Large intestine (tissue), 3 donors: ENCODE results near the gene PHF2. TPM values are rescaled to one million over a fixed set of nuclear protein-coding genes. Genes with fewer than 3 reads are reported as not detected.
A peak's percentile ranks its signal among the peaks of the same experiment; 100 is the strongest.

Source experiments
- DNase-seq, 2 donors: peaks; one replicate each; pipeline versions ENCODE4 v3.0.0 to v3.0.0-alpha.2; 2013
- H3K27ac ChIP-seq: one replicate; pipeline ENCODE4 v1.5.1; 2013; ENCODE audit warnings: low read length
- H3K27me3 ChIP-seq: 2 replicates; pipeline ENCODE4 v1.6.1; 2013; ENCODE audit warnings: low read length; ENCODE audit not compliant: control insufficient read depth, insufficient read depth
- H3K36me3 ChIP-seq: 2 replicates; pipeline ENCODE4 v1.6.1; 2013; ENCODE audit warnings: low read length; ENCODE audit not compliant: control insufficient read depth, insufficient read depth
- H3K4me1 ChIP-seq: one replicate; pipeline ENCODE4 v1.6.1; 2013; ENCODE audit warnings: low read length; ENCODE audit not compliant: control insufficient read depth, insufficient read depth
- H3K4me3 ChIP-seq: one replicate; pipeline ENCODE4 v1.5.1; 2013; ENCODE audit warnings: low read length
- H3K9me3 ChIP-seq: one replicate; pipeline ENCODE4 v1.6.1; 2013; ENCODE audit warnings: mild to moderate bottlenecking, low read depth, low read length, moderate library complexity; ENCODE audit not compliant: control insufficient read depth
- WGBS: methylation state at CpG from one replicate; pipeline ENCODE4 v1.1.5; 2013; ENCODE audit warnings: low lambda C conversion rate; ENCODE audit not compliant: insufficient coverage; 5-methylcytosine and 5-hydroxymethylcytosine counted together
- polyA plus RNA-seq: library from polyadenylated mRNA; unstranded; fragments of 120-200 nt; gene quantifications from one replicate; pipeline ENCODE4 v1.2.1, GENCODE V29; 2013

PHF2 gene
- polyA plus RNA-seq, 1 donor, result 24.9 TPM

DNA sequence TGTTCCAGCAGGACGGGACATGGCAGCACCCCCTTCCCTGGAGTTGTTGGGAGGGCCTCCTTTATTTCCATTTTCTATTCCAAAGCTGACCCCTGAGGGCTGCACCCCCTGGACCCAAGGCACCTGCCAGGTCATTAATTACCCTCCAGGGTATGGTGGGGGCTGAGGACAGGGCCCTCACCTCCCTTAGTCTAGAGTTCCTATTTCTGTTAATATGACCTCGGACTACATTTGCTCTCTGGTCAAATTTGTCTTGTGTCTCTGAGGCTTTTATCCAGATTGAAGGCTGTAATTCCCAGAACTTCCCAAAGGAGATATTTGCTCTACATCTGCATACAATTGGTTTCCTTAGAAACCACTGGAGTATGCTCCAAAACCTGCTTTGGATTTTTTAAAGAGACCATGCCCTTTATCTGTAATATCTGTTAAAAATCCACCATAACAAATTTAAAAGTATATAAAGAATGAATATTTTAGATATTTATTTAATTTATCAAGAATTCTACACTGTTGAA is 16.8 kb downstream of the PHF2 start:
- H3K9me3 ChIP-seq, result no peaks in the 10 kb centered on the region
- WGBS, result no CpG with 5 or more reads among the region's 2 CpGs
- DNase-seq, result no peak
- H3K27me3 ChIP-seq, result no peaks in the 10 kb centered on the region
- H3K4me1 ChIP-seq, result peaks cover 33% of the 10 kb centered on the region
- no peaks in the 10 kb centered on the region for H3K36me3 ChIP-seq
- no peak overlapping the region for H3K27ac ChIP-seq
- no peak overlapping the region for H3K4me3 ChIP-seq

DNA sequence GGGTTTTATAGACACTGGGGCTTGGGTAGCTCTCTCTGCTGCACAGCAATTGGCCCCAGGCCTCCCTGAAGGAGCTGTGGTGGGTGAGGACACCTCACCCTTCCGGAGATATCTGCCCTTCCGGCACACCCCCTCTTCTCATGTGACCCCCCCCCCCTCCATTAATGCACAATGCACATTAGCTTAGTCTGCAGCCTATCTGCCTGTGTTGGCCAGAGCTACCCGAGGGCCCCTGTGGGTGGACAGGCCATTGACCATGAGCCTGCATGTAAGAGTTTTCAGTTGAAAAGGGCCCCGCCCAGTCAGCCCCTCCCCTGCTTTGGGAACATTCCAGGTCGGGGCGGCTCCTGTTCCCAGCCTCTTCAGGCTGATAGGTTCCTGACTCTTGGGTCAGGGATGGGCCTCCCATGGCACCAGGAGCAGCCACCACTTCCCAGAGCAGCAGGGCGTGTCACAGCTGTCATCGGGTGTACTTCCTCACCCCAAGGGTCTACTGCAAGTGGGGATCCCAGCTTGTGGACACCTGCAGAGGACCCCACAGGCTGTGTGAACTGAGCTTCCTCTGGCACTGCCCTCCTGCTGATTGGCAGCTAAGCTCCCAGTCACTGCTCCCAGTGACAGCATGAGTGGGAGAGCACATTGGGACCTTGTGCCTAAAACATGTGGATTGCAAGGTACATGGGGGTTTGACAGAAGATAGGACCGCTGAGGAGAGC is 17.8 kb downstream of the PHF2 start:
- Histone ChIP-seq H3K27ac (no peak overlapping the region), H3K36me3 (no peaks in the 10 kb centered on the region), H3K9me3 (no peaks in the 10 kb centered on the region), H3K4me3 (no peak overlapping the region), H3K27me3 (no peaks in the 10 kb centered on the region), H3K4me1 (peaks cover 41% of the 10 kb centered on the region)
- WGBS, result no CpG with 5 or more reads among the region's 9 CpGs
- DNase-seq, result peak; percentile 16 to 50

DNA sequence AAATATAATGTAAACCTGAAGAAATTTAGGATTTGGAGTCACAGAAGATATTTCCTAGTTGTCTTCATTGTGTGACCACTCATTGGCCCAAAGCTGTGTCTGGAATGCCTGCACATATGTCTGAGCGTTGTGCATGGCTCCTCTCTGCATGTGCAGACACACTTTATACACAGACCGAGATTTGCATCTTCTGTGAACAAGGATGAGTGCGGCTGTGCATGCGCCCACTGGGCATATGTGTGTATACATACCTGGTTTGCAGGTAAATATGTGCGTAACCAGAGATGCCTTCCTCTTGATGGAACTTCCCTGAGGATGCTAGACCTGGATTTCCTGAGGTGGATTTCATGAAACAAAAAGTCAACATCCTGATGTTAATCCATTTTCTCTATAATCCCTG is 19.1 kb downstream of the PHF2 start:
- no peak overlapping the region for H3K27ac ChIP-seq
- H3K4me1 ChIP-seq, result peaks cover 42% of the 10 kb centered on the region
- no peaks in the 10 kb centered on the region for H3K36me3 ChIP-seq
- no peak for DNase-seq
- no peaks in the 10 kb centered on the region for H3K9me3 ChIP-seq
- H3K4me3 ChIP-seq, result no peak overlapping the region
- no CpG with 5 or more reads among the region's 5 CpGs for WGBS
- no peaks in the 10 kb centered on the region for H3K27me3 ChIP-seq

DNA sequence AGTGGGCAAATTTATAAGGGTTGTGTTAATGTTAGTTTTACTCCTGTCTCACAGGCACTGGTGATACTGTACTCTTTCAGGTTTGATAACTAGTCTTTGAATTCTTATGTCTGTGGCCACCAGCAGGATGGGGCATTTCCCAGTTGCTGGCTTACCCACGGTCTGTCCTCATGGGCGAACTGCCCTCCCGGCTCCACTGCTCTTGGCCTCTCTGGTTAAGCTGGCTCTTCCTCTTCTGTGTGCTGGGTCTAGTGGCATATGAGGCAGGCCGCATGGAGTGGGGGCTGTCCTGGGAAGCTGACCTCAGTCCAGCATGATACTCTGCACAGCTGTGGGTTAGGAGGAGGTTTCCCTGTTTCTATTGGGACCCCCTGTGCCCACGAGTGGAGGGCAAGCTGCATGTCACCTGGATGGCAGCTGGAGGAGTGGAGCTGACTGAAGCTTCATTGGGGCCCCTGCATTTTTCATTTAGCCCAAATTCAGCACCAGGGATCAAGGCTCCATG is 19.5 kb downstream of the PHF2 start:
- Histone ChIP-seq H3K9me3 (no peaks in the 10 kb centered on the region), H3K27me3 (no peaks in the 10 kb centered on the region), H3K4me1 (peaks cover 45% of the 10 kb centered on the region), H3K27ac (no peak overlapping the region), H3K36me3 (no peaks in the 10 kb centered on the region), H3K4me3 (no peak overlapping the region)
- DNase-seq, result no peak
- WGBS, result no CpG with 5 or more reads among the region's 5 CpGs

DNA sequence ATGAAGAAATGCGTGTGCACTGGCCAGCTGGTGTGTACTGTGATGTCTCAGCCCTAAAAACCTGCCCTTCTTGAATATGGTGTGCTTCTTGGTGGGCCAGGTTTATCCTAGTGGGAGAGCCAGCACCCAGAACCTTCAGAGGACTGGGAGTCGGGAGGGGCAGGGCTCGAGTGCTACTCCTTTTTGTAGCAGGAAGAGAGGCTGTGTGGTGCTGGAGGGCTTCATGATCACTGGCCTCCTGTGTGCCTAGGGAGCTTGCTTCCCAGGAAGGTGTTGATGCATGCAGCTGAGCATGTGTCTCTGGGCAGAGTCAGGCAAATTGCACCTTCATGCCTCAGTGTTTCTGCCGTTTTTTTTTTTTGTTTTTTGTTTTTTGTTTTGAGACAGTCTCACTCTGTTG is 20.0 kb downstream of the PHF2 start:
- Histone ChIP-seq H3K4me1 (peaks cover 45% of the 10 kb centered on the region), H3K27me3 (no peaks in the 10 kb centered on the region), H3K36me3 (no peaks in the 10 kb centered on the region), H3K4me3 (no peak overlapping the region), H3K27ac (no peak overlapping the region), H3K9me3 (no peaks in the 10 kb centered on the region)
- WGBS, result 71% methylated on average over 1 of the region's 4 CpGs
- no peak for DNase-seq

DNA sequence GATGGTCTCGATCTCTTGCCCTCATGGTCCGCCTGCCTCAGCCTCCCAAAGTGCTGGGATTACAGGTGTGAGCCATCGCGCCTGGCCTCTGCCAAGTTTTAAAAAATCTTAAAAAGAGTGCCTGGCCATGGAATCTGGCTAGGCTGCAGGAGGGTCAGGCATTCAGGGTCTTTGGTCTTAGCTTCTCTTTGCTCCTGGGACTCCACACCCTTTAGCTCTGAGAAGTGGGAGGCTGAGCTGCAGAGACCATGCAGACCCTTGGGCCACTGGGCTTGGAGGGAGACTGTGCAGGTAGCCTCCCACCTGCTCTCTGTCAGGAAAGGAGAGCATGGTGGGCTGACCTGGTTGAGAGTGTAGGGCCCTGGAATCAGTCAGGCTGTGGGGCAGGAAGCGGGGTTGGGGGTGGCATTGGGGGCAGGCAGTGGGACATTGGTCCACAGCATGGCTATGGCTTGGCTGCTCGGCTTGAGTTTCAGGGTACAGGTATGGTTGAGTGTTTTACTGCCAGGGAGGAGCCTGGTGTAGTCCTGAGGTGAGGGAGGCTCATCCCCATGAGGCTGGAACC is 20.8 kb downstream of the PHF2 start:
- Histone ChIP-seq H3K9me3 (no peaks in the 10 kb centered on the region), H3K27ac (no peak overlapping the region), H3K36me3 (no peaks in the 10 kb centered on the region), H3K4me1 (peaks cover 43% of the 10 kb centered on the region), H3K4me3 (no peak overlapping the region), H3K27me3 (no peaks in the 10 kb centered on the region)
- DNase-seq, result no peak
- WGBS, result no CpG with 5 or more reads among the region's 6 CpGs

DNA sequence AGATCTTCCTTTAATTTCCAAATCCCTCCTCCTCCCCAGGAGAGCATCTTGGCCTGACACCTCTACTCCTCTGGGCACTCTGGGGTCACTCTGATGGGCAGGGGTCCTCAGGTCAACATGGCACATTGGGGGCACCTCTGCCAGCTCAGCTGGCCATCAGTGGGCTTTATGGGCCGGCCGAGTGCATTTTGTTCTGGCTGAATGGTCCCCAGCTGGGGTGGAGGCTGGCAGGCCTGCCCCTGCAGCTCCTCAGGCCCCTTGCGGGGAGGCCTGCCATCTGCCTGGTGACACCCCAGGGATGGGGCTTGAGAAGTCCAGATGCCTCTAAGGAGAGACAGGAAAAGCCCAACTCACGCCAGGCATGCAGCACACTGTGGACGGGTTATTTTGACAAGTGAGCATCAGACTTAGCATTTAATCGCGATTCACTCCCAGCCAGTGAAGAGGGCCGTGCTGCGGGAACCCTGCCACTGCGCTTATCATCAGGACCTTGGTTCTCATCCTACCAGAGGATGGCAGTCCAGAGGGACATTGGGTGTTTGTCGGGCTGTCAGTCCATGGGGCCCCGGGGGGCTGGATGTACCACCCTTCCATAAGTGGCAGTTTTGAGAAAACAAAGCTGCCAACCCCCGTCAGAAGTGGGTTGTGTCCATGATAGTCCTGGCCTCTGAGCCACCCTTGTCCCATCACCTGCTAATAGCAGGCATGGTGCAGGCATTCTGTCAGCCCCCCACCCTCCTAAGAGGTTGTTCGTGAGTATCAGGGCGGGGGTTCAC is 21.7 kb downstream of the PHF2 start:
- Histone ChIP-seq H3K9me3 (no peaks in the 10 kb centered on the region), H3K4me3 (no peak overlapping the region), H3K27me3 (no peaks in the 10 kb centered on the region), H3K36me3 (no peaks in the 10 kb centered on the region), H3K4me1 (peaks cover 35% of the 10 kb centered on the region), H3K27ac (peak overlapping the region; percentile 39)
- DNase-seq, result peak in 1 of 2 donors; percentile 23
- no CpG with 5 or more reads among the region's 15 CpGs for whole genome bisulfite sequencing

DNA sequence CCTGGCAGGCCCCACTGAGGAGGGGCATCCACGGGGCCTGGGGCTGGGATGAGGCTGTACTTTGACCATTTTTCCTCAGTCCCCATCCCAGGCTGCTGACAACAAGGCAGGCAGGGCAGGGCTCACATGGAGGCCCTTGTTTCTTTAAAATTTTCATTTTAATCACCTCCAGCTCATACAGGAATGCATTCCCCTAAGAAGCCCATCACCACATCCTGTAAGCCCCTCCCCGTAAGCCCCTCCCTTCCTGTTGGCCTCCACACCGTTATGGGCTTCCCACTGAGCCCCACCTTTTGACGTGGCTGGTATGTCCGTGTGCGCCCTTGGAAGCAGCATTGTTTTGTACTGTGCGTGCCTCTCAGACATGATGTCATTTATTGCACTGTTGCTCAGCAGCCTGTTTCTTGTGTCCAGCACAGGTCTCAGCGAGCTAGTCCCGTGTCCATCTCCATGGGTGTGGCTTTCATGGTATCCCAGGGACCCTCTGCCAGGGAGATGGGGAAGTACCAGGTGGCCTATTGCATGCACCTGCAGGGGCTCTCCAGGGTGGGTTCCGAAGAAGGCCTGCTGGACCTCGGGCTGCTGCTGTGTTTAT is 22.4 kb downstream of the PHF2 start:
- no peaks in the 10 kb centered on the region for H3K9me3 ChIP-seq
- H3K36me3 ChIP-seq, result no peaks in the 10 kb centered on the region
- H3K4me3 ChIP-seq, result no peak overlapping the region
- DNase-seq, result peak; percentile 37 to 82
- peaks cover 30% of the 10 kb centered on the region for H3K4me1 ChIP-seq
- H3K27me3 ChIP-seq, result no peaks in the 10 kb centered on the region
- H3K27ac ChIP-seq, result peak overlapping the region; percentile 39
- WGBS, result no CpG with 5 or more reads among the region's 11 CpGs

DNA sequence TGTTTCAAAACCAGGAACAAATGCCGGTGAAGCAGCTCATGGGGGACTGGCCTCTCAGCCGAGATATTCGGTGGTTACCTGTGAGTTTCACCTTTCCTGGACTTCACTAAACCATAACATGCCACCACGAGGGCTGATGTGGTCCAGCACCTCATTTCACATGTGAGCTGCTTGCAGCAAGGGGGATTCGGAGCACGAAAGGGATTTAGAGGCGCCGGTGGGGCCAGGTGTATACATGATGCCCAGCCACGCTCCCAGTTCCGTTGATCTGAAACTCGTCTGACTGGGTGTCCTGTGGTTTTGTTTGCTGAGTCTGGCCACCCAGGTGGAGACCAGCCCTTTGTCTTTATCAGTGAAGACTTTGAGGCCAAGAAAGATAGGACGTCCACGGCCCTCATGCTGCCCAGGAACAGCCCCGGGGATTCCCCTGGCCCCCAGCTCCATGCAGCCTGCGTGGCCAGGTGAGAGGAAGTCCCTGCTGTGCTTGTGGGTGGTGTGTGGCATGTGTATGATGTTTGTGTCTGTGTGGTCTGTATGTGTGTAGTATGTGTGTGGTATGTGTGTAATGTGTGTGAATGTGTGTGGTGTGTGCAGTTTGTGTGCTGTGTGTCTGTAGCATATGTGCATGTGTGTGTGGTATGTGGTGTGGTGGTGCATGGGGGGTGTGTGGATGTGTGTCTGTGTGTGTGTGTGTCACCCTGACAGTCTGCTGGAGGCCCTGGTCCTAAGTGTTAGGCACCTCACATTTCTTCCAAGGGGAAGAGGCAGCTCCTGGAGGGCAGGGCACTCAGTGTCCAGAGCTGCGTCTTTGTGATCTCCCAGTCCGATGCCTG is 23.4 kb downstream of the PHF2 start:
- WGBS, result no CpG with 5 or more reads among the region's 17 CpGs
- H3K27me3 ChIP-seq, result no peaks in the 10 kb centered on the region
- no peak overlapping the region for H3K4me3 ChIP-seq
- no peak overlapping the region for H3K27ac ChIP-seq
- peaks cover 22% of the 10 kb centered on the region for H3K4me1 ChIP-seq
- no peak for DNase-seq
- no peaks in the 10 kb centered on the region for H3K9me3 ChIP-seq
- no peaks in the 10 kb centered on the region for H3K36me3 ChIP-seq
